ENCODE results near the gene DCP1B. TPM values are rescaled to one million over a fixed set of nuclear protein-coding genes. Genes with fewer than 3 reads are reported as not detected.

Gene DCP1B
- total and polyA plus RNA-seq, 4 donors: 3.5 to 5.5 (median 4.6) TPM

DNA sequence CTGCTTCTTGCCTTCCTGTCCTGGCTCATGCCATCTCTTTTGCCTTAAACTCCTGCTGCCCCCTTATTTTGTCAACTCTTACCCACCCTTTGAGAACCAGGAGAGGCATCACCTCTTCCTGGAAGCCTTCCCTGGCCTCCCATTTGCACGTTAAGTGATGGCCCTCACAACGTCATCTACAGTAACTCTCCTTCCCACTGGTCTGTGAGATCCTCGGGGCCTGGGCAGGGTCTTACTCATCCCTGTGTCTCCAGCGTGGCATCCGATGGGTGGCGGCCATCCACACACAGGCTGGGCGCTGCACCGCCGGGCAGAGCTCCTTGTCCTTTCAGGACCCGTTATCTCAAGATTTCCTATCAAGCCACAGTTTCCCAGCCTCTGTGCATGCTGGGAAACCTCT is 69.0 kb downstream of the DCP1B start:
- H3K4me3 ChIP-seq (ENCODE audit: low read depth in 1 of 3, low read length in 3 of 3): no peak overlapping the region
- H3K27me3 ChIP-seq (ENCODE audit: control insufficient read depth in 4 of 4, insufficient read depth in 4 of 4, low read length in 3 of 4): no peaks in the 10 kb centered on the region
- no peak for DNase-seq (ENCODE audit: low spot score)
- H3K4me1 ChIP-seq (ENCODE audit: control insufficient read depth in 4 of 4, insufficient read depth in 4 of 4, low read length in 3 of 4): peaks cover 2 to 29% (median 23%) of the 10 kb centered on the region in 4 donors
- WGBS: 82% methylated on average over 10 of the region's 10 CpGs
- H3K9me3 ChIP-seq (ENCODE audit: control insufficient read depth in 4 of 4, low read length in 3 of 4): no peaks in the 10 kb centered on the region
- no peak overlapping the region for H3K9ac ChIP-seq (ENCODE audit: low read depth in 1 of 2, low read length in 2 of 2)
- H3K36me3 ChIP-seq (ENCODE audit: control insufficient read depth in 4 of 4, insufficient read depth in 3 of 4, low read depth in 1 of 4, low read length in 3 of 4): peaks cover 0 to 7% (median 4%) of the 10 kb centered on the region in 4 donors
- TF ChIP-seq HNF4G (IDR thresholded peaks at IDR 0.05) (no peak), FOXA1 (IDR thresholded peaks at IDR 0.05) (no peak), NR2F2 (IDR thresholded peaks at IDR 0.05) (no peak), GABPA (IDR thresholded peaks at IDR 0.05 in 1 of 2, conservative IDR thresholded peaks at IDR 0.05 in 1 of 2) (no peak), FOXA2 (IDR thresholded peaks at IDR 0.05) (no peak), JUND (IDR thresholded peaks at IDR 0.05) (no peak), SP1 (IDR thresholded peaks at IDR 0.05) (no peak), HNF4A (conservative IDR thresholded peaks at IDR 0.05) (no peak), RAD21 (IDR thresholded peaks at IDR 0.05) (no peak)
- TF ChIP-seq, protein P1, sequence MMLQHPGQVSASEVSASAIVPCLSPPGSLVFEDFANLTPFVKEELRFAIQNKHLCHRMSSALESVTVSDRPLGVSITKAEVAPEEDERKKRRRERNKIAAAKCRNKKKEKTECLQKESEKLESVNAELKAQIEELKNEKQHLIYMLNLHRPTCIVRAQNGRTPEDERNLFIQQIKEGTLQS (IDR thresholded peaks at IDR 0.05): no peak
- TF ChIP-seq, protein P2, sequence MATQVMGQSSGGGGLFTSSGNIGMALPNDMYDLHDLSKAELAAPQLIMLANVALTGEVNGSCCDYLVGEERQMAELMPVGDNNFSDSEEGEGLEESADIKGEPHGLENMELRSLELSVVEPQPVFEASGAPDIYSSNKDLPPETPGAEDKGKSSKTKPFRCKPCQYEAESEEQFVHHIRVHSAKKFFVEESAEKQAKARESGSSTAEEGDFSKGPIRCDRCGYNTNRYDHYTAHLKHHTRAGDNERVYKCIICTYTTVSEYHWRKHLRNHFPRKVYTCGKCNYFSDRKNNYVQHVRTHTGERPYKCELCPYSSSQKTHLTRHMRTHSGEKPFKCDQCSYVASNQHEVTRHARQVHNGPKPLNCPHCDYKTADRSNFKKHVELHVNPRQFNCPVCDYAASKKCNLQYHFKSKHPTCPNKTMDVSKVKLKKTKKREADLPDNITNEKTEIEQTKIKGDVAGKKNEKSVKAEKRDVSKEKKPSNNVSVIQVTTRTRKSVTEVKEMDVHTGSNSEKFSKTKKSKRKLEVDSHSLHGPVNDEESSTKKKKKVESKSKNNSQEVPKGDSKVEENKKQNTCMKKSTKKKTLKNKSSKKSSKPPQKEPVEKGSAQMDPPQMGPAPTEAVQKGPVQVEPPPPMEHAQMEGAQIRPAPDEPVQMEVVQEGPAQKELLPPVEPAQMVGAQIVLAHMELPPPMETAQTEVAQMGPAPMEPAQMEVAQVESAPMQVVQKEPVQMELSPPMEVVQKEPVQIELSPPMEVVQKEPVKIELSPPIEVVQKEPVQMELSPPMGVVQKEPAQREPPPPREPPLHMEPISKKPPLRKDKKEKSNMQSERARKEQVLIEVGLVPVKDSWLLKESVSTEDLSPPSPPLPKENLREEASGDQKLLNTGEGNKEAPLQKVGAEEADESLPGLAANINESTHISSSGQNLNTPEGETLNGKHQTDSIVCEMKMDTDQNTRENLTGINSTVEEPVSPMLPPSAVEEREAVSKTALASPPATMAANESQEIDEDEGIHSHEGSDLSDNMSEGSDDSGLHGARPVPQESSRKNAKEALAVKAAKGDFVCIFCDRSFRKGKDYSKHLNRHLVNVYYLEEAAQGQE (IDR thresholded peaks at IDR 0.05): no peak
- H3K27ac ChIP-seq (ENCODE audit: low read depth in 1 of 2, low read length in 2 of 2): no peak overlapping the region

DNA sequence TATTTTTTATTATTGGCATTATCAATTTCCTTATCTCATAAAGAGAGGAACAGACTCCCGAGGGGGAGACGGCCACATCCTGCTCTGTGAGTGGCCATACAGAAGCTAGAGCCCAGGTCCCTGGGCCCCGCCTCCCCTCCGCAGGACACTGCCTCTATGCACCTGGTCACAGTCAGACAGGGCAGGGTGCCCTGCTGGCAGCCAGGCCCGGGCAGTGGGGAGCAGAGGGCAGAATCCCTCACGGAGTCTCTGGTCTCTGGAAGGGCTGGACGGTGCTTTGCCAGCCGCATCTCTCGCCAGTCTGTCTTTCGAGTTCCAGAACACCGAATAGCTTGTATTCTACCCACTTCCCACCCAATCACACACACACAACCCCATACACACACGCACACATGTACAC is 69.4 kb downstream of the DCP1B start:
- no peak overlapping the region for H3K4me3 ChIP-seq (ENCODE audit: low read depth in 1 of 3, low read length in 3 of 3)
- H3K36me3 ChIP-seq (ENCODE audit: control insufficient read depth in 4 of 4, insufficient read depth in 3 of 4, low read depth in 1 of 4, low read length in 3 of 4): peaks cover 0 to 7% (median 4%) of the 10 kb centered on the region in 4 donors
- H3K27me3 ChIP-seq (ENCODE audit: control insufficient read depth in 4 of 4, insufficient read depth in 4 of 4, low read length in 3 of 4): no peaks in the 10 kb centered on the region
- no peak overlapping the region for H3K27ac ChIP-seq (ENCODE audit: low read depth in 1 of 2, low read length in 2 of 2)
- peak; percentile 29 for DNase-seq (ENCODE audit: low spot score)
- WGBS: 75% methylated on average over 12 of the region's 12 CpGs
- TF ChIP-seq HNF4A (conservative IDR thresholded peaks at IDR 0.05) (no peak), FOXA1 (IDR thresholded peaks at IDR 0.05) (no peak), NR2F2 (IDR thresholded peaks at IDR 0.05) (no peak)
- TF ChIP-seq, protein P3, sequence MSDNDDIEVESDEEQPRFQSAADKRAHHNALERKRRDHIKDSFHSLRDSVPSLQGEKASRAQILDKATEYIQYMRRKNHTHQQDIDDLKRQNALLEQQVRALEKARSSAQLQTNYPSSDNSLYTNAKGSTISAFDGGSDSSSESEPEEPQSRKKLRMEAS (IDR thresholded peaks at IDR 0.05): no peak
- TF ChIP-seq, protein P2 (IDR thresholded peaks at IDR 0.05): no peak
- TF ChIP-seq, protein P1 (IDR thresholded peaks at IDR 0.05): no peak
- no peaks in the 10 kb centered on the region for H3K9me3 ChIP-seq (ENCODE audit: control insufficient read depth in 4 of 4, low read length in 3 of 4)
- H3K4me1 ChIP-seq (ENCODE audit: control insufficient read depth in 4 of 4, insufficient read depth in 4 of 4, low read length in 3 of 4): peaks cover 2 to 28% (median 22%) of the 10 kb centered on the region in 4 donors
- H3K9ac ChIP-seq (ENCODE audit: low read depth in 1 of 2, low read length in 2 of 2): no peak overlapping the region
